H9 (cell line): ENCODE results near the gene TAP2. TPM values are rescaled to one million over a fixed set of nuclear protein-coding genes. Genes with fewer than 3 reads are reported as not detected.
"Not testable (repeated sequence)": the region's sequence is repeated elsewhere in the genome, so short reads cannot be mapped to it uniquely, and the experiment has no call there.

ENCODE experiments used
- DNase-seq: peaks from one replicate; pipeline ENCODE4 v3.0.0-alpha.2; 2017
- H2AFZ ChIP-seq: one replicate; pipeline ENCODE4 v1.6.1; 2013; ENCODE audit warnings: mild to moderate bottlenecking, low read length, control low read depth, moderate library complexity
- H2AK5ac ChIP-seq: 2 replicates; pipeline ENCODE4 v1.6.1; 2013; ENCODE audit warnings: low read length, control low read depth, mixed read lengths; ENCODE audit not compliant: insufficient read length
- H2BK120ac ChIP-seq: one replicate; pipeline ENCODE4 v1.6.1; 2013; ENCODE audit warnings: low read depth, mild to moderate bottlenecking, low read length, control low read depth, inconsistent platforms; ENCODE audit not compliant: poor library complexity, severe bottlenecking
- H2BK12ac ChIP-seq: 2 replicates; pipeline ENCODE4 v1.6.1; 2013; ENCODE audit warnings: low read length, control low read depth, mixed read lengths, low read depth; ENCODE audit not compliant: insufficient read length
- H2BK15ac ChIP-seq: 2 replicates; pipeline ENCODE4 v1.6.1; 2013; ENCODE audit warnings: low read depth, low read length, control low read depth
- H2BK20ac ChIP-seq: one replicate; pipeline ENCODE4 v1.6.1; 2013; ENCODE audit warnings: low read depth, mild to moderate bottlenecking, low read length, control low read depth, inconsistent platforms; ENCODE audit not compliant: poor library complexity, severe bottlenecking
- H2BK5ac ChIP-seq: 2 replicates; pipeline ENCODE4 v1.6.1; 2013; ENCODE audit warnings: low read length, control low read depth, mixed read lengths; ENCODE audit not compliant: insufficient read length
- H3K14ac ChIP-seq: 2 replicates; pipeline ENCODE4 v1.6.1; 2013; ENCODE audit warnings: low read length, control low read depth; ENCODE audit not compliant: insufficient read depth
- H3K18ac ChIP-seq: 2 replicates; pipeline ENCODE4 v1.6.1; 2013; ENCODE audit warnings: low read depth, mild to moderate bottlenecking, mixed read lengths, low read length, control low read depth; ENCODE audit not compliant: insufficient read length
- H3K23ac ChIP-seq: 2 replicates; pipeline ENCODE4 v1.6.1; 2013; ENCODE audit warnings: low read length, control low read depth, mixed read lengths, low read depth; ENCODE audit not compliant: insufficient read length
- H3K23me2 ChIP-seq: 2 replicates; pipeline ENCODE4 v1.6.1; 2013; ENCODE audit warnings: low read depth, mild to moderate bottlenecking, mixed read lengths, low read length, control low read depth; ENCODE audit not compliant: insufficient read length, poor library complexity, severe bottlenecking
- H3K27ac ChIP-seq: 2 replicates; pipeline ENCODE4 v1.5.1; 2013; ENCODE audit warnings: low read length, control low read depth, mixed read lengths, low read depth; ENCODE audit not compliant: insufficient read length
- H3K27me3 ChIP-seq: 2 replicates; pipeline ENCODE4 v1.6.1; 2013; ENCODE audit warnings: low read length, control low read depth, inconsistent platforms; ENCODE audit not compliant: insufficient read depth
- H3K4ac ChIP-seq: 2 replicates; pipeline ENCODE4 v1.6.1; 2013; ENCODE audit warnings: low read depth, mild to moderate bottlenecking, control low read depth, inconsistent platforms, low read length, moderate library complexity
- H3K4me1 ChIP-seq: 2 replicates; pipeline ENCODE4 v1.6.1; 2013; ENCODE audit warnings: low read length, control low read depth, inconsistent platforms; ENCODE audit not compliant: insufficient read depth
- H3K4me2 ChIP-seq: 2 replicates; pipeline ENCODE4 v1.6.1; 2013; ENCODE audit warnings: low read length, control low read depth, mixed read lengths; ENCODE audit not compliant: insufficient read length, insufficient read depth
- H3K56ac ChIP-seq: 2 replicates; pipeline ENCODE4 v1.6.1; 2013; ENCODE audit warnings: low read depth, mild to moderate bottlenecking, mixed read lengths, low read length, control low read depth; ENCODE audit not compliant: insufficient read length
- H3K79me1 ChIP-seq: 2 replicates; pipeline ENCODE4 v1.6.1; 2013; ENCODE audit warnings: low read depth, mild to moderate bottlenecking, moderate library complexity, low read length, control low read depth, inconsistent platforms; ENCODE audit not compliant: insufficient read depth, poor library complexity, severe bottlenecking
- H3K79me2 ChIP-seq: 2 replicates; pipeline ENCODE4 v1.6.1; 2013; ENCODE audit warnings: low read length, control low read depth, inconsistent platforms; ENCODE audit not compliant: insufficient read depth
- H3K9ac ChIP-seq: 2 replicates; pipeline ENCODE4 v1.6.1; 2013; ENCODE audit warnings: low read length, control low read depth, mixed read lengths; ENCODE audit not compliant: insufficient read length; ENCODE audit errors: extremely low read depth
- H3K9me3 ChIP-seq: one replicate; pipeline ENCODE4 v1.6.1; 2013; ENCODE audit warnings: low read depth, low read length, inconsistent platforms; ENCODE audit not compliant: control insufficient read depth
- H3T11ph ChIP-seq: one replicate; pipeline ENCODE4 v1.6.1; 2013; ENCODE audit warnings: mild to moderate bottlenecking, low read length, control low read depth, inconsistent platforms
- H4K20me1 ChIP-seq: one replicate; pipeline ENCODE4 v1.6.1; 2013; ENCODE audit not compliant: control insufficient read depth, insufficient read length, insufficient read depth
- H4K5ac ChIP-seq: 2 replicates; pipeline ENCODE4 v1.6.1; 2013; ENCODE audit warnings: low read depth, mild to moderate bottlenecking, mixed read lengths, low read length, control low read depth; ENCODE audit not compliant: insufficient read length
- H4K8ac ChIP-seq: replicated peaks from 2 replicates; pipeline ENCODE4 v1.6.1; 2013; ENCODE audit warnings: low read length, control low read depth, mixed read lengths, low read depth; ENCODE audit not compliant: insufficient read length
- H4K91ac ChIP-seq: 2 replicates; pipeline ENCODE4 v1.6.1; 2013; ENCODE audit warnings: low read depth, mild to moderate bottlenecking, moderate library complexity, mixed read lengths, low read length, control low read depth; ENCODE audit not compliant: insufficient read length
- H3K27ac Mint-ChIP-seq, 3 experiments: 2 replicates in 2 of 3; 3 replicates in 1 of 3; pipeline ENCODE4 v1.8.0; 2020 to 2021; ENCODE audit warnings: mixed read lengths in 3 of 3, mild to moderate bottlenecking in 1 of 3, moderate library complexity in 1 of 3
- H3K27me3 Mint-ChIP-seq: 2 replicates; pipeline ENCODE4 v1.8.0; 2021; ENCODE audit warnings: low read depth, mild to moderate bottlenecking, moderate library complexity, mixed read lengths
- H3K36me3 Mint-ChIP-seq, 3 experiments: 2 replicates in 2 of 3; 3 replicates in 1 of 3; pipeline ENCODE4 v1.8.0; 2020 to 2021; ENCODE audit warnings: low read depth in 3 of 3, mixed read lengths in 3 of 3; ENCODE audit not compliant: insufficient read depth in 1 of 3
- H3K4me1 Mint-ChIP-seq, 2 experiments: 2 replicates each; pipeline ENCODE4 v1.8.0; 2020; ENCODE audit warnings: mixed read lengths in 2 of 2
- H3K4me3 Mint-ChIP-seq, 2 experiments: 2 replicates in 1 of 2; 3 replicates in 1 of 2; pipeline ENCODE4 v1.8.0; 2020 to 2021; ENCODE audit warnings: mild to moderate bottlenecking in 2 of 2, mixed read lengths in 2 of 2, moderate library complexity in 1 of 2
- H3K9me3 Mint-ChIP-seq, 2 experiments: 2 replicates in 1 of 2; 3 replicates in 1 of 2; pipeline ENCODE4 v1.8.0; 2020; ENCODE audit warnings: mild to moderate bottlenecking in 2 of 2, mixed read lengths in 2 of 2, moderate library complexity in 1 of 2
- WGBS: extraction: QIAGEN DNeasy Blood & Tissue Kit; methylation state at CpG from one replicate; pipeline ENCODE4 v1.1.7; 2013; ENCODE audit warnings: missing lambda C conversion rate, low lambda C conversion rate, mixed read lengths; ENCODE audit not compliant: insufficient read length; ENCODE audit errors: extremely low coverage; 5-methylcytosine and 5-hydroxymethylcytosine counted together
- total RNA-seq: library from RNA; stranded (reverse); gene quantifications from 2 replicates; pipeline ENCODE4 v1.2.1, GENCODE V29; 2021
- TF ChIP-seq, protein P1 (sequence below): fragments of 200-600 bp; sonication (generic); conservative IDR thresholded peaks from 3 replicates; pipeline ENCODE4 v1.8.0; 2021; ENCODE audit warnings: antibody characterized with exemption, mild to moderate bottlenecking

TAP2 gene
- total RNA-seq, 1 experiment from 2014 or later: 16.3 TPM

DNA sequence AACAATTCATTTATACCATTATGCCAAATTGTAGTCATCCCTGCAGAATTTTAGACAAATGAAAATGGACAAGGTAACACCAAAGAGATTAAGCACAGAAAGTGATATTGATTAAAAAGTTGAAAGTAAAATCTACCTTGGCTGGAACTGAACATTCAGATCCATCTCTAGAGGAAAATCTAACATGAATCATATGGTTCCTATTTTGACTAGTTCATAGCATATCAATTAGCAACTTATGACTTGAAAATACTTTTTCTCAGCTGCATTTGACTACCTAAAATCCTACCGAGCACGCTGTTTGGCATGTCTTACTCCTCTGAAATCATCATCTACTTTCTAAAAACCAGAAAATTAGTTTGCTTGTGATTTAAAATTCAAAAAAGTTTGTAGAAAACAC is 38.1 kb upstream of the TAP2 start:
- peaks cover 10% of the 10 kb centered on the region for H3K27me3 Mint-ChIP-seq
- no peak overlapping the region for H3K9ac ChIP-seq
- H3K79me2 ChIP-seq: no peaks in the 10 kb centered on the region

DNA sequence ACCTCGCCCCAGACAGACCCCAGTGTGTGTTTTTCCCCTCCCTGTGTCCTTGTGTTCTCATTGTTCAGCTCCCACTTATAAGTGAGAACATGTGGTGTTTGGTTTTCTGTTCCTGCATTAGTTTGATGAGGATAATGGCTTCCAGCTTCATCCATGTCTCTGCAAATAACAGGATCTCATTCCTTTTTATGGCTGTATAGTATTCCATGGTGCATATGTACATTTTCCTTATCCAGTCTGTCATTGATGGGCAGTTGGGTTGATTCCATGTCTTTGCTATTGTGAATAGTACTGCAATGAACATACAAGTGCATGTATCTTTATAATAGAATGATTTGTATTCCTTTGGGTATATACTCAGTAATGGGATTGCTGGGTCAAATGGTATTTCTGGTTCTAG is 35.4 kb upstream of the TAP2 start:
- H3K4me3 Mint-ChIP-seq, H3K4ac ChIP-seq, H3K27ac Mint-ChIP-seq, DNase-seq, H3K9me3 Mint-ChIP-seq, H3K23ac ChIP-seq, H2BK20ac ChIP-seq, H3K9me3 ChIP-seq, H3K23me2 ChIP-seq, H3K4me1 ChIP-seq, H2AFZ ChIP-seq, H4K8ac ChIP-seq, H3K79me1 ChIP-seq, H4K91ac ChIP-seq, H4K5ac ChIP-seq, H3K36me3 Mint-ChIP-seq, H3K27me3 ChIP-seq, H3K4me1 Mint-ChIP-seq, H3K27ac ChIP-seq, H4K20me1 ChIP-seq, H2BK5ac ChIP-seq, H2AK5ac ChIP-seq, H3K18ac ChIP-seq, H3K4me2 ChIP-seq, H2BK12ac ChIP-seq, H3K9ac ChIP-seq, H3K56ac ChIP-seq, H3T11ph ChIP-seq, H3K14ac ChIP-seq, H2BK120ac ChIP-seq, H3K79me2 ChIP-seq, H2BK15ac ChIP-seq: not testable (repeated sequence)
- peaks cover 25% of the 10 kb centered on the region for H3K27me3 Mint-ChIP-seq
- no CpG with 5 or more reads among the region's 1 CpG for WGBS

More for the DNA sequence above, 38.1 kb upstream of the TAP2 start:
- Histone ChIP-seq H4K20me1 (no peaks in the 10 kb centered on the region), H3K4me1 (no peaks in the 10 kb centered on the region), H4K91ac (no peak overlapping the region), H2AFZ (no peak overlapping the region), H2BK20ac (no peak overlapping the region), H3K27me3 (no peaks in the 10 kb centered on the region), H2BK15ac (no peak overlapping the region), H3K79me1 (no peaks in the 10 kb centered on the region), H3K56ac (no peak overlapping the region), H2AK5ac (no peak overlapping the region), H3K9me3 (no peaks in the 10 kb centered on the region), H3K4me2 (no peak overlapping the region), H2BK5ac (no peak overlapping the region), H3K14ac (no peak overlapping the region), H2BK120ac (no peak overlapping the region), H3K23me2 (no peaks in the 10 kb centered on the region), H4K5ac (no peak overlapping the region), H3K4ac (no peak overlapping the region), H3K27ac (no peak overlapping the region), H4K8ac (no peak overlapping the region), H3T11ph (no peak overlapping the region), H3K23ac (no peak overlapping the region), H3K18ac (no peak overlapping the region), H2BK12ac (no peak overlapping the region)
- no peaks in the 10 kb centered on the region for H3K4me1 Mint-ChIP-seq
- H3K9me3 Mint-ChIP-seq: no peaks in the 10 kb centered on the region; a peak in 1 of 5 replicates
- no peak overlapping the region for H3K4me3 Mint-ChIP-seq
- TF ChIP-seq, protein P1, sequence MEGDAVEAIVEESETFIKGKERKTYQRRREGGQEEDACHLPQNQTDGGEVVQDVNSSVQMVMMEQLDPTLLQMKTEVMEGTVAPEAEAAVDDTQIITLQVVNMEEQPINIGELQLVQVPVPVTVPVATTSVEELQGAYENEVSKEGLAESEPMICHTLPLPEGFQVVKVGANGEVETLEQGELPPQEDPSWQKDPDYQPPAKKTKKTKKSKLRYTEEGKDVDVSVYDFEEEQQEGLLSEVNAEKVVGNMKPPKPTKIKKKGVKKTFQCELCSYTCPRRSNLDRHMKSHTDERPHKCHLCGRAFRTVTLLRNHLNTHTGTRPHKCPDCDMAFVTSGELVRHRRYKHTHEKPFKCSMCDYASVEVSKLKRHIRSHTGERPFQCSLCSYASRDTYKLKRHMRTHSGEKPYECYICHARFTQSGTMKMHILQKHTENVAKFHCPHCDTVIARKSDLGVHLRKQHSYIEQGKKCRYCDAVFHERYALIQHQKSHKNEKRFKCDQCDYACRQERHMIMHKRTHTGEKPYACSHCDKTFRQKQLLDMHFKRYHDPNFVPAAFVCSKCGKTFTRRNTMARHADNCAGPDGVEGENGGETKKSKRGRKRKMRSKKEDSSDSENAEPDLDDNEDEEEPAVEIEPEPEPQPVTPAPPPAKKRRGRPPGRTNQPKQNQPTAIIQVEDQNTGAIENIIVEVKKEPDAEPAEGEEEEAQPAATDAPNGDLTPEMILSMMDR: no peak
- no peaks in the 10 kb centered on the region for H3K36me3 Mint-ChIP-seq
- DNase-seq: no peak
- no peak overlapping the region for H3K27ac Mint-ChIP-seq
- no CpG with 5 or more reads among the region's 2 CpGs for WGBS
